Cardiac septum (tissue), 1 donor: ENCODE measurements around the gene HSD17B14. TPM values are rescaled to one million over a fixed set of nuclear protein-coding genes. Genes with fewer than 3 reads are reported as not detected.
A peak's percentile ranks its signal among the peaks of the same experiment; 100 is the strongest.

ENCODE experiments used
- DNase-seq: peaks from one replicate; pipeline ENCODE4 v3.0.0-alpha.2; 2020; ENCODE audit warnings: low spot score
- intact Hi-C: fragments of 100-400 bp; cut with DNase I; formaldehyde crosslinking; loops from one replicate; pipeline ENCODE4 v1.14.0; 2022
- total RNA-seq: library from RNA; stranded (reverse); fragmentation: NEBNext Ultra II Directional; extraction: Animal tissue kit (Norgen Biotek cat#: 25700); gene quantifications from one replicate; pipeline ENCODE4 v1.2.1, GENCODE V29; 2021
- donor health status: DM: no; HTN: no; CAD: no.

The HSD17B14 gene
- total RNA-seq, 1 donor from 2014 or later, result 1.9 TPM

DNA sequence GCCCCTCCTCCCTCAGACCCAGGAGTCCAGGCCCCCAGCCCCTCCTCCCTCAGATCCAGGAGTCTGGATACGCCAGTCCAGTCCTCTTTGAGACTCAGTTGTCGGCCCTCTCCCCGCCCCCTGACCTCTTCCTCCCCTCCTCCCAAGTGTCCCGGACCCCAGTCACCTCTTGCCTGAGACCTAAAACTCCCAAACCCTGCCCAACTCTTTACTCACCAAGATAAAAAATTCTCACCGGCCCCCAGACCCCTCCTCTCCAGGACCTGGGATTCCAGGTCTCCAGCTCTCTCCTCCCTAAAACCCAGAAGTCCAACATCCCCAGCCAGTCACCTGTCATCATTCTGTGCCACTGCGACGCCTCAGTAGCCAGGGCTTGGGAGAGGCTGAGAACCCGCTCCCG lies 1.4 kb upstream of the HSD17B14 start:
- intact Hi-C loops, result loop anchor here (5.0 kb wide), 1 partner anchor 190 kb away; the partner anchor contains the start of gene CA11
- no peak for DNase-seq

DNA sequence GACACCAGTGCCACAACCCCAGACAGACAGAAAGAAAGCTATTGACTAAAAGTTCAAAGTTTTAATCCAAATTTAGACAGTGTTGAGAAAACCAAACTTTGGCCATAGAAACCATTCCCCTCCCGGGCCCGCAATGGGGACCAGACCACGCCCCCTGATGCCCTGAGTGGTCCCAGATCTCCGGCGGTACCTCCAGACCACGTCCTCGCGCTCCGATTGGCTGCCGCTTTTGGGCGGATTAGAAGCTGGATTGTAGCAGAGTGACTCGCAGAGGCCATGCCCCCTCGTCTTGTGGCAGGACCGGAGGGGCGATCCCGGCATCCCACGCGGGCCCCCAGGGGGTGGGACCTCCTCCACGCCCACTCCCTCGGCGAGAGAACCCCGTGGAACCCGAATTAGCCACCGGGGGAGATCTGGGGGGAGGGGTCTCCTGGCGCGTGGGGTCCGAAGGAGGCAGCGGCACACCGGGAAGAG lies 797 bp upstream of the HSD17B14 start:
- intact Hi-C loops, result loop anchor here (5.0 kb wide), 1 partner anchor 190 kb away; the partner anchor contains the start of gene CA11
- peak; percentile 89 for DNase-seq

DNA sequence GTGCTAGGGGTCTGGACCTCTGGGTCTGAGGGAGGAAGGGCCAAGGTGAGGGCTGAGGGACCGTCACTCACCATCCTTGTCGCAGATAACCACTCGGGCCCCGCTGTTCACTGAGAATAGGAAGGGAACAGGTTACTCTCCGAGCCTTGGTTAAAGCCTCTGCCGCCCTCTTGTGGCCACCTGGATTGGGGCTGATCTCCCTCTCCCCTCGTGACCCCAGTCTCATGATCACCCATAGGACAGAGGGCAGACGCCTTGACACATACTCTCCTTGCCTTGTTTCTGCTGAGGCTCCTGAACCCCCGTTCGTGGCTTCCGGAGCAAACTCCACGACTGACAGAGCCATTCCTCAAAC lies 580 bp downstream of the HSD17B14 start:
- DNase-seq, result peak; percentile 93
- intact Hi-C loops, result loop anchor here (1.0 to 5.0 kb wide), 2 partner anchors 40 to 188 kb away; partner anchors contain the start of gene CA11

DNA sequence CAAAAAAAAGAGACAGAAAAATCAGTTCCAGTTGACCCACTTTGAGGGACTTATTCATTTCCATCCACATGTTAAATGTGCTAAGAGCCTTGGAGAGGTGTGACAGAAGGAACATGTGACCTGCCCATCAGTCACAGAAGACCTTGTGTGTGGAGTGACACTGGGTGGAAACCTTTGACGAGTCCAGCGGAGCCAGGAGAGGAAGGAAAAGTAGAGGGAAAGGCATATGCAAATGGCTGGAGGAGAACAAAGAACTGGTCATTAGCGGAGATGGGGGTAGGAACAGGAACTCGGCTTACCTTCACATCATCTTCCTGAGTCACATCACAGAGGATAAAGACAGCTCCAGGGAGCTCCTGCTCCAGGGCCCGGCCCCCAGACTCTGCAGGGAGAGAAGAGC lies 2.3 kb downstream of the HSD17B14 start:
- intact Hi-C loops, result no loop called here
- no peak for DNase-seq

GRCh38 chr19:48833049-48833448 lies 3.2 kb downstream of the HSD17B14 start:
- intact Hi-C loops, result no loop called here
- DNase-seq, result no peak

- no peak for DNase-seq
- intact Hi-C loops, result no loop called here
Observed at GRCh38 chr19:48830965-48831364, 5.3 kb downstream of the HSD17B14 start.

GRCh38 chr19:48830088-48830487 lies 6.2 kb downstream of the HSD17B14 start:
- intact Hi-C loops, result no loop called here
- DNase-seq, result no peak

GRCh38 chr19:48826606-48827020 lies 9.7 kb downstream of the HSD17B14 start:
- intact Hi-C loops, result no loop called here
- no peak for DNase-seq

GRCh38 chr19:48822514-48822913 lies 13.8 kb downstream of the HSD17B14 start:
- DNase-seq, result no peak
- intact Hi-C loops, result no loop called here

DNA sequence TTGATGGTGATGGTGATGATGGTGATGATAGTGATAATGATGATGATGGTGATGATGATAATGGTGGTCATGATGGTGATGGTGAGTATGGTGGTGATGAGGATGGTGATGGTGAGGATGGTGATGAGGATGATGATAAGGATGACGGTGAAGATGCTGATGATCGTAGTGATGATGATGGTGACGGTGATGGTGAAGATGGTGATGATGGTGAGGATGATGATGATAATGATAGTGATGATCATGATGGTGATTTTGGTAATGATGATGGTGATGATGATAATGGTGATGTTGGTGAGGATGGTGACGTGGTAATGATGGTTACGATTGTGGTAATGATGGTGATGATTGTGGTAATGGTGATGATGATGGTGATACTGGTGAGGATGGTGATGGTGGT lies 14.7 kb downstream of the HSD17B14 start:
- intact Hi-C loops, result no loop called here
- no peak for DNase-seq

DNA sequence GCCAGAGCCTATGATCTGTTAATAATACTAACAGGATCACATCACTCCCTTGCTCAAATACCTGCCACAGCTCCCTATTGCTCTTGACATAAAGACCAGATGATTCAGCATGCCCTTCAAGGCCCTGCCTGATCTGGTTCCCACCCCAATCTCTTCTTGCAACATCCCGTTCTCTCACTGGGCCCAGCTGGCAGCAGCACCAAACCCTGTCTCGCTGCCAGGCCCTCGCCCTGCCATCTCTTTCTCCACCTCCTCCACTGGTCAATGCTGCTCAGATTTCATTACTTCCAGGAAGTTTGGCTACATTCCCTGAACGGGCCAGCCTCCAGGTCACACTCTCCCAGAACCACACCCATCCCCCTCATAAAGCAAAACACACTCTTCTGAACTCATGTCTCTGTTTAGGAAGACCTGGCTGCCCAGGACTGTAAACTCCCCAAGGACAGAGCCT lies 16.9 kb downstream of the HSD17B14 start:
- intact Hi-C loops, result no loop called here
- DNase-seq, result no peak

DNA sequence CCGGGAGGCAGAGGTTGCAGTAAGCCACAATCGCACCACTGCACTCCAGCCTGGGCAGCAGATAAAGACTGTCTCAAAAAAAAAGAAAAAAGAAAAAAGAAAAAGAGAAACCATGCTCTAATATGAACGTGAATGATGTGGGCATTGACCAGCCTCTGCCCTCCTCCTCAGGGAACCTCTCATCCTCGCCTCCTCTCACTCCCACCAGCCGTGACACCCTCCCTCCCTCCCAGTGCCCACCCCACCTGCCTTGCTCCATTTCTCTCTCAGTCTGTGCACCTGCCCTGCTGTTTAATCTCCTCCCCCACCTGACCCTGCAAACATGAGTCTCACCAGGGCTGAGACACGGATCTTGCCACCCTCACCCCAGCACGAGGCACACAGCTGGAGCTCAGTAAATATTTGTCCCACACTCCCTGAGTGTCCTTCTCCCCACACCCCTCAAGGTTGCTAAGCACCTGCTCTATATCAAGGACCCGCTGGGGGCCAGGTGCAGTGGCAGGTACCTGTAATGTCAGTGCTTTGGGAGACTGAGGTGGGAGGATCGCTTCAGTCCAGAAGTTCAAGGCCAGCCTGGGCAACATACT lies 18.0 kb downstream of the HSD17B14 start:
- intact Hi-C loops, result no loop called here
- no peak for DNase-seq

GRCh38 chr19:48817585-48818124 lies 18.6 kb downstream of the HSD17B14 start:
- intact Hi-C loops, result no loop called here
- no peak for DNase-seq

DNA sequence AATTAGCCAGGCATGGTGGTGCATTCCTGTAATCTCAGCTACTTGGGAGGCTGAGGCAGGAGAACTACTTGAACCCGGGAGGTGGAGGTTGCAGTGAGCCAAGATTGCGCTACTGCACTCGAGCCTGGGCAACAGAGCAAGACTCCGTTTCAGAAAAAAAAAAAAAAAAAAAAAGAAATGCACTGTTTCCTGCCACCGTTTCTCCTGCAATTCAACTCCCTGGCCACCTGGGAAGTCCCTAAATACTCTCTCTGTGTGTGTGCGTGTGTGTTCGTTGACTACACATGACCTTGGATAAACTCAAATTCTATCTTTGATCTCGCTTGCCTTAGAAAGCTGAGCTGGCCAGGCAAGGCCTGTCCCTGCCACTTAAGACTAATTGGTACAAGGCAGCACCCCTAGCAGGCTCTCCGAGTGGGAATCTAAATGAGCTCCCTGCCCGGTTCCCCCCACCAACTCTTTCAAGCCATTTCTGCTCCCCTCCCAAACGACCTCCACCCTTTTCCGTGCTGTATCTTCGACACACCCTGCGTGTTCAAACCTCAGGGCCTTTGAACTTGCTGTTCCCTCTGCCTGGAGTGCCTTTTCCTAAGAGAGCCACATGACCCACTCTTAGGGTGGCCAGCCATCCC lies 20.3 kb downstream of the HSD17B14 start:
- DNase-seq, result no peak
- intact Hi-C loops, result no loop called here

GRCh38 chr19:48814895-48815294 lies 21.4 kb downstream of the HSD17B14 start:
- no peak for DNase-seq
- intact Hi-C loops, result no loop called here

GRCh38 chr19:48813123-48813913 lies 23.0 kb downstream of the HSD17B14 start:
- DNase-seq, result no peak
- intact Hi-C loops, result no loop called here

DNA sequence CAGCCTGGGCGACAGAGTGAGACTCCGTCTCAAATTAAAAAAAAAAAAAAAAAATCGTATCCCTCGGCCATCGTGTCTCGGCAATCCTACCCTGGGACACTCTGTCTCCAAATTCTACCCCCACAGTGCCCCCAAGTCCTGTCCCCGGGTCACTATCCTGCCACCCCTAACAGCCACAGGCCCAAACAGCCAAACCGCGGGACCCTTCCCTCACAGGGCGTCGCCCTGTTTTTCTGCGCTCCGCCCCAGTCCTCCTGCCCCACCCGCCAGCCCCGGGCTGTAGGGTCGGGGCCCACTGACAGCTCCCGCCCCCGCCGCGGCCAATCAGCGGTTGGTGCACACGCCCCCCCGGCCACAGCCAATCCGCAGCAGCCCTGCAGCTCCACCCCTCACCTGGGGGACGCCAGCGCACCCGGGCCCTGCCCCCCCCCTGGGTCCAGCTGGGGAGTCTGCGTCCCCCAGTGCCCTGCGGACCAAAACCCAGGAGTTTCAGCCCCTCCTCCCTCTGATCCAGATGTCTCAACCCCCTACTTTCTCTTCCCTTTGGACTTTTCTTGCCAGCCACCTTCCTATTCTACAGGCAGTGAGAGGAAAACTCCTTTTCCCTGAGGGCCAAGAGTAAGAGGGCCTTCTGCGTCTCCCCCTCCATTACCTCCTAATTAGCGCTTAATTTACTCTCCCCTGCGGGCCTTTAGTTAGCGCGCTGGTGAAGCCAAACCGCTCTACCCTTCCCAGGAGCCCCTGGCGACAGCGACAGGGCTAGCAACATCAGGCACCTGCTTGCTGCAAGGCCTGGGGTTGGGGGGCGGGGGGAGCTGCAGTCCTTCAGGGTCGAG lies 24.0 kb downstream of the HSD17B14 start:
- peak; percentile 90 for DNase-seq
- intact Hi-C loops, result no loop called here

DNA sequence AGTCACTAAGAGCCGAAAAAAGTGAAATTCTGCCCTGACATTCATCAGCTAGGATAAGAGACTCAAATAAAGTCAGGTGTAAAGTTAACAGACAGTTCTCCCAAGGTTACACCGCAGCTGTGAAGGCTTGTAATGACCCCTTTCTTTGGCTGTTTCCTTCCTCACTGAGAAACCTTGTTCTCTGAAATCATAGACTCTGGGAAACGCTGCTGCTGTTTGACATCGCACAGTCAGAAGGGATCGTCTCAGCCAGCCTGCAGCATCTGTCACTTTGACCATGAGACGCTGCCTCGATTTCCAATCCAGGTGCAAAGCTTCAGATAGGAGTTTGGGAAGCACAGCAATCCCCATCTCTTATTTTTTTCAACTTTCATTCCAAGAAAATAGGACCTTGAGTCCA lies 26.1 kb downstream of the HSD17B14 start:
- intact Hi-C loops, result no loop called here
- no peak for DNase-seq

- intact Hi-C loops, result no loop called here
- DNase-seq, result no peak
Observed at GRCh38 chr19:48807590-48808308, 28.5 kb downstream of the HSD17B14 start.
